GM12878 (cell line): ENCODE measurements around the gene CDH4. TPM values are rescaled to one million over a fixed set of nuclear protein-coding genes. Genes with fewer than 3 reads are reported as not detected.

Experiments
- ATAC-seq: fragments of 200-7000 bp; cut with Tn5 transposase; 3 replicates; pipeline ENCODE4 v1.9.1; 2020; ENCODE audit warnings: mild to moderate bottlenecking, moderate library complexity
- BruUV-seq: library from RNA; stranded (reverse); fragments of 400-500 nt; replicated peaks from 2 replicates; lab custom pipeline; 2021; lab: Mats Ljungman, UMichigan
- CTCF ChIA-PET: fragments of 300-600 bp; sonication (Branson Sonifier 250); formaldehyde crosslinking; extraction: SDS; loops from one replicate; lab custom pipeline; 2021; ENCODE audit warnings: inconsistent platforms; lab: Yijun Ruan, JAX
- POLR2A ChIA-PET: fragments of 350-600 bp; formaldehyde crosslinking; extraction: SDS; loops from one replicate; lab custom pipeline; 2021; ENCODE audit warnings: inconsistent platforms; lab: Charles Lee
- RAD21 ChIA-PET: fragments of 300-600 bp; sonication (Branson Sonifier 250); formaldehyde crosslinking; loops from one replicate; lab custom pipeline; 2023; ENCODE audit warnings: antibody characterized with exemption; ENCODE audit not compliant: unreplicated experiment; lab: Charles Lee
- SMC1A ChIA-PET: fragments of 300-600 bp; sonication (Branson Sonifier 250); formaldehyde crosslinking; loops from one replicate; lab custom pipeline; 2023; ENCODE audit not compliant: unreplicated experiment, uncharacterized antibody; lab: Charles Lee
- DNase-seq: peaks from one replicate; pipeline ENCODE4 v3.0.0-alpha.2; 2011; ENCODE audit warnings: low read depth, low spot score
- FAIRE-seq: peaks from 3 replicates; lab custom pipeline; 2011; peaks lifted over from hg19 to GRCh38; lab: Jason Lieb, UNC
- H2AFZ ChIP-seq: 2 replicates; pipeline ENCODE4 v1.6.0; 2011; ENCODE audit warnings: low read depth, low read length, control low read depth; ENCODE audit not compliant: control insufficient read depth
- H3K27ac ChIP-seq: 2 replicates; pipeline ENCODE4 v1.5.1; 2011; ENCODE audit warnings: control low read depth; ENCODE audit not compliant: control insufficient read depth, insufficient read depth
- H3K27me3 ChIP-seq, 2 experiments: replicated peaks in 1 of 2; 2 replicates each; pipeline versions ENCODE4 v1.6.0 to v1.6.1; 2011; ENCODE audit warnings: low read length in 1 of 2; ENCODE audit not compliant: control insufficient read depth in 2 of 2, insufficient read depth in 2 of 2
- H3K36me3 ChIP-seq, 2 experiments: 2 replicates each; pipeline ENCODE4 v1.5.1; 2011; ENCODE audit warnings: low read length in 1 of 2; ENCODE audit not compliant: control insufficient read depth in 2 of 2, insufficient read depth in 2 of 2
- H3K4me1 ChIP-seq: 2 replicates; pipeline ENCODE4 v1.6.1; 2011; ENCODE audit warnings: mild to moderate bottlenecking, low read length, moderate library complexity, mixed read lengths; ENCODE audit not compliant: control insufficient read depth, insufficient read depth
- H3K4me2 ChIP-seq: 2 replicates; pipeline ENCODE4 v1.6.0; 2011; ENCODE audit warnings: control low read depth; ENCODE audit not compliant: control insufficient read depth, insufficient read depth
- H3K4me3 ChIP-seq: fragments of 200-600 bp; sonication (generic); 2 replicates; pipeline ENCODE4 v1.5.1; 2016
- H3K79me2 ChIP-seq: 2 replicates; pipeline ENCODE4 v1.6.0; 2011; ENCODE audit warnings: low read length; ENCODE audit not compliant: control insufficient read depth, insufficient read depth
- H3K9ac ChIP-seq: 2 replicates; pipeline ENCODE4 v1.8.0; 2011; ENCODE audit warnings: low read length, control low read depth, mixed read lengths; ENCODE audit not compliant: control insufficient read depth, insufficient read depth
- H3K9me3 ChIP-seq: replicated peaks from 3 replicates; pipeline ENCODE4 v1.5.1; 2011; ENCODE audit warnings: mild to moderate bottlenecking, low read length; ENCODE audit not compliant: control insufficient read depth, insufficient read depth
- H4K20me1 ChIP-seq: 2 replicates; pipeline ENCODE4 v1.6.0; 2011; ENCODE audit not compliant: control insufficient read depth, insufficient read depth
- BCL11A ChIP-seq: IDR thresholded peaks from 2 replicates; pipeline ENCODE4 v1.6.1; 2011; ENCODE audit warnings: low read depth, low read length
- CEBPB ChIP-seq, 2 experiments: fragments of 150-350 bp in 1 of 2; IDR thresholded peaks; 2 replicates each; pipeline ENCODE4 v1.6.1; 2012 to 2014; ENCODE audit warnings: low read depth in 2 of 2, low read length in 2 of 2, borderline replicate concordance in 1 of 2, inconsistent platforms in 1 of 2
- GATAD2B ChIP-seq: fragments of 450-650 bp; conservative IDR thresholded peaks from 2 replicates; pipeline ENCODE4 v1.6.1; 2017; ENCODE audit warnings: low read depth, mild to moderate bottlenecking, moderate library complexity
- KLF5 ChIP-seq: fragments of 450-650 bp; IDR thresholded peaks from 2 replicates; pipeline ENCODE4 v1.6.1; 2014; ENCODE audit warnings: mild to moderate bottlenecking; ENCODE audit not compliant: partially characterized antibody
- NBN ChIP-seq: fragments of 450-650 bp; IDR thresholded peaks from 2 replicates; pipeline ENCODE4 v1.6.1; 2016
- POLR2AphosphoS5 ChIP-seq: IDR thresholded peaks from 2 replicates; pipeline ENCODE4 v1.6.1; 2011; ENCODE audit warnings: mild to moderate bottlenecking, low read length, inconsistent platforms
- SIN3A ChIP-seq: IDR thresholded peaks from 2 replicates; pipeline ENCODE4 v1.6.1; 2012; ENCODE audit warnings: low read depth, low read length, improper control_type of control experiment
- TBL1XR1 ChIP-seq: IDR thresholded peaks from 2 replicates; pipeline ENCODE4 v1.6.1; 2012; ENCODE audit warnings: low read depth, low read length, improper control_type of control experiment
- YBX1 ChIP-seq: fragments of 450-650 bp; IDR thresholded peaks from 2 replicates; pipeline ENCODE4 v1.6.1; 2016; ENCODE audit warnings: antibody characterized with exemption
- ZNF207 ChIP-seq: fragments of 450-650 bp; IDR thresholded peaks from 2 replicates; pipeline ENCODE4 v1.6.1; 2014; ENCODE audit warnings: antibody characterized with exemption, mild to moderate bottlenecking, borderline replicate concordance
- ZNF24 ChIP-seq: fragments of 450-650 bp; IDR thresholded peaks from 2 replicates; pipeline ENCODE4 v1.6.1; 2017; ENCODE audit warnings: antibody characterized with exemption, mild to moderate bottlenecking
- WGBS: methylation state at CpG from one replicate; pipeline ENCODE4 v1.1.6; 2016; ENCODE audit warnings: low lambda C conversion rate; ENCODE audit not compliant: insufficient replicate concordance, insufficient coverage; ENCODE audit errors: missing lambda C conversion rate; 5-methylcytosine and 5-hydroxymethylcytosine counted together
- in situ Hi-C: fragments of 300-500 bp; cut with MboI; formaldehyde crosslinking; loops from 9 replicates; pipeline ENCODE4 v1.14.3; 2018; ENCODE audit warnings: mixed read lengths
- intact Hi-C: fragments of 100-400 bp; cut with micrococcal nuclease; formaldehyde crosslinking; loops from one replicate; pipeline ENCODE4 v1.14.2; 2022; ENCODE audit not compliant: unreplicated experiment
- polyA plus RNA-seq, 11 experiments: library from polyadenylated mRNA; depleted of rRNA in 4 of 11; unstranded in 6 of 11; stranded (reverse) in 5 of 11; fragments of >200 nt; fragmentation: Nextera tagmentation in 4 of 11; fragmentation: Illumina TruSeq in 1 of 11; extraction: Ambion mirVana in 4 of 11; extraction: Trizol in 1 of 11; gene quantifications; 1 replicate in 1 of 11; 2 replicates in 10 of 11; pipeline versions ENCODE4 v1.2.1 to v1.2.3, GENCODE V29; 2011 to 2016; ENCODE audit warnings: inconsistent platforms in 2 of 11, missing spikeins in 2 of 11, low read depth in 1 of 11
- total RNA-seq, 4 experiments: library from RNA; depleted of rRNA in 3 of 4; stranded (reverse); fragments of >200 nt in 3 of 4; fragmentation: Illumina TruSeq in 1 of 4; extraction: Trizol in 1 of 4; gene quantifications; 2 replicates each; pipeline versions ENCODE4 v1.2.1 to v1.2.3, GENCODE V29; 2013 to 2021
- TF ChIP-seq, protein P1 (sequence below): IDR thresholded peaks from 2 replicates; pipeline ENCODE4 v1.6.1; 2011; ENCODE audit warnings: borderline replicate concordance, low read depth, mild to moderate bottlenecking, moderate library complexity, low read length; ENCODE audit not compliant: insufficient read depth, poor library complexity, severe bottlenecking
- TF ChIP-seq, protein P2 (sequence below): fragments of 150-350 bp; IDR thresholded peaks from 2 replicates; pipeline ENCODE4 v1.6.1; 2014; ENCODE audit warnings: mild to moderate bottlenecking, low read depth, low read length
- TF ChIP-seq, protein P3 (sequence below): IDR thresholded peaks from 2 replicates; pipeline ENCODE4 v1.6.1; 2011; ENCODE audit warnings: low read depth, mild to moderate bottlenecking, low read length, moderate library complexity, borderline replicate concordance; ENCODE audit errors: extremely low read depth

Gene CDH4
- total and polyA plus RNA-seq, 10 of the 15 experiments (the other 5 are each of a cell fraction or from before 2014, with no cell fraction given): not detected

DNA sequence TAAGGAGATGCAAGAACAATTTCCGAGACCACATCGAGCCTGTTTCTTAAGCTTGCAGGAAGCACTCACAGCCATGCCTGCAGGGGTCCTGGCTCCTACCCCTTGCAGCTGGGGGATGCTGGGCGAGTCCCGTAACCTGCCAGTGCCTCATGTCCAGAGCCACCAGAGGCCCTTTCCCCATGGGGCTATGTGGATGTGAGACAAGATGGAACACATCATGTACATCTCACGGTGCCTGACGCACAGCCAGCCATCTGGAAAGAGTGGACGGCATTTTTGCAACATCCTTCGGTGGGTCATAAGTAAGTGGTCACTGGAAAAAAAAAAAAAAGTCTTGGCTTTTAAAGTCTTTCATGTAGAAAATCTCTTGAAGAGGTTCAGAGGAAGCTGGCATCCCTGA is 72.8 kb downstream of the CDH4 start:
- H3K36me3 ChIP-seq: no peaks in the 10 kb centered on the region
- ATAC-seq (no peak), FAIRE-seq (no peak), DNase-seq (no peak)
- H4K20me1 ChIP-seq: no peaks in the 10 kb centered on the region
- in situ Hi-C loops: loop anchor here (5.0 to 25.0 kb wide), 3 partner anchors 52 to 1538 kb away; no protein-coding TSS in a partner anchor
- no peak overlapping the region for H3K27ac ChIP-seq
- H3K9ac ChIP-seq: no peak overlapping the region
- TF ChIP-seq TBL1XR1: no peak
- TF ChIP-seq, protein P1, sequence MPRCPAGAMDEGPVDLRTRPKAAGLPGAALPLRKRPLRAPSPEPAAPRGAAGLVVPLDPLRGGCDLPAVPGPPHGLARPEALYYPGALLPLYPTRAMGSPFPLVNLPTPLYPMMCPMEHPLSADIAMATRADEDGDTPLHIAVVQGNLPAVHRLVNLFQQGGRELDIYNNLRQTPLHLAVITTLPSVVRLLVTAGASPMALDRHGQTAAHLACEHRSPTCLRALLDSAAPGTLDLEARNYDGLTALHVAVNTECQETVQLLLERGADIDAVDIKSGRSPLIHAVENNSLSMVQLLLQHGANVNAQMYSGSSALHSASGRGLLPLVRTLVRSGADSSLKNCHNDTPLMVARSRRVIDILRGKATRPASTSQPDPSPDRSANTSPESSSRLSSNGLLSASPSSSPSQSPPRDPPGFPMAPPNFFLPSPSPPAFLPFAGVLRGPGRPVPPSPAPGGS: no peak
- TF ChIP-seq KLF5: no peak
- TF ChIP-seq NBN: no peak
- no peak overlapping the region for H3K4me3 ChIP-seq
- H3K4me1 ChIP-seq: no peaks in the 10 kb centered on the region
- no peak overlapping the region for H3K4me2 ChIP-seq
- SMC1A ChIA-PET: no interaction called here
- intact Hi-C loops: no loop called here
- CTCF ChIA-PET: no interaction called here
- BruUV-seq: no TSS peak
- H3K9me3 ChIP-seq: no peaks in the 10 kb centered on the region; the same call in 2 of the 3 replicates
- POLR2A ChIA-PET: no interaction called here
- no peak overlapping the region for H2AFZ ChIP-seq
- no peaks in the 10 kb centered on the region for H3K79me2 ChIP-seq
- H3K27me3 ChIP-seq: no peaks in the 10 kb centered on the region
- WGBS: 50% methylated on average over 8 of the region's 8 CpGs
- RAD21 ChIA-PET: no interaction called here

DNA sequence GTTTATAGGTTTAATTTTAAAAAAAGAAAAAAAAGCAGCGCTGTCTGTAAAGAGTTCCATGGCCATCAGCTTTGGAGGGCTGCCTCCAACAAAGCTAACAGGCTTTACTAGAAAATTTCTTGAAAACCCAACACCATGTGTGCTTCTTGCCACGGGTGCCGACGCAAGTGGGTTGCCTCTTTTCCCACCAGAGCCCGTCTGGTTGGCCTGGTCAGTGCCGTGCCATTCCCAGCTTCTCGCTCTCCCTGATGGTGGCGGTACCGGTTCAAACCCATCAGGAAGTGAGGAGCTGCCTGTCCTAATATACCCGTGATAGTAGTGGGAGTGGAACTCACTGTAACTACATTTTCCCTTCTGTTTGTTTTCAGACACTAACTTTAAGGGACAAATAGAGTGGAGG is 73.7 kb downstream of the CDH4 start:
- SMC1A ChIA-PET: no interaction called here
- Histone ChIP-seq H3K9ac (no peak overlapping the region), H3K4me2 (no peak overlapping the region), H4K20me1 (no peaks in the 10 kb centered on the region), H3K27ac (no peak overlapping the region), H2AFZ (no peak overlapping the region), H3K4me3 (no peak overlapping the region), H3K79me2 (no peaks in the 10 kb centered on the region), H3K4me1 (no peaks in the 10 kb centered on the region), H3K36me3 (no peaks in the 10 kb centered on the region), H3K27me3 (no peaks in the 10 kb centered on the region), H3K9me3 (no peaks in the 10 kb centered on the region; the same call in 2 of the 3 replicates)
- intact Hi-C loops: no loop called here
- no peak for FAIRE-seq
- WGBS: 50% methylated on average over 10 of the region's 10 CpGs
- RAD21 ChIA-PET: no interaction called here
- ATAC-seq: no peak
- POLR2A ChIA-PET: no interaction called here
- no peak for DNase-seq
- CTCF ChIA-PET: no interaction called here
- in situ Hi-C loops: loop anchor here (5.0 to 25.0 kb wide), 2 partner anchors 52 to 1538 kb away; no protein-coding TSS in a partner anchor
- BruUV-seq: no TSS peak
- TF ChIP-seq, protein P2, sequence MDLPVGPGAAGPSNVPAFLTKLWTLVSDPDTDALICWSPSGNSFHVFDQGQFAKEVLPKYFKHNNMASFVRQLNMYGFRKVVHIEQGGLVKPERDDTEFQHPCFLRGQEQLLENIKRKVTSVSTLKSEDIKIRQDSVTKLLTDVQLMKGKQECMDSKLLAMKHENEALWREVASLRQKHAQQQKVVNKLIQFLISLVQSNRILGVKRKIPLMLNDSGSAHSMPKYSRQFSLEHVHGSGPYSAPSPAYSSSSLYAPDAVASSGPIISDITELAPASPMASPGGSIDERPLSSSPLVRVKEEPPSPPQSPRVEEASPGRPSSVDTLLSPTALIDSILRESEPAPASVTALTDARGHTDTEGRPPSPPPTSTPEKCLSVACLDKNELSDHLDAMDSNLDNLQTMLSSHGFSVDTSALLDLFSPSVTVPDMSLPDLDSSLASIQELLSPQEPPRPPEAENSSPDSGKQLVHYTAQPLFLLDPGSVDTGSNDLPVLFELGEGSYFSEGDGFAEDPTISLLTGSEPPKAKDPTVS: no peak
- TF ChIP-seq CEBPB (IDR thresholded peaks at IDR 0.05; ENCODE audit: borderline replicate concordance in 1 of 2, low read depth in 2 of 2, low read length in 2 of 2) (no peak), ZNF207 (no peak), GATAD2B (no peak), YBX1 (no peak), POLR2AphosphoS5 (no peak), BCL11A (no peak), ZNF24 (no peak), SIN3A (no peak)
- TF ChIP-seq, protein P3, sequence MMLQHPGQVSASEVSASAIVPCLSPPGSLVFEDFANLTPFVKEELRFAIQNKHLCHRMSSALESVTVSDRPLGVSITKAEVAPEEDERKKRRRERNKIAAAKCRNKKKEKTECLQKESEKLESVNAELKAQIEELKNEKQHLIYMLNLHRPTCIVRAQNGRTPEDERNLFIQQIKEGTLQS: no peak
- TF ChIP-seq, protein P1: no peak
